HFFc6 (cell line): ENCODE data around the gene KIAA1586. TPM values are rescaled to one million over a fixed set of nuclear protein-coding genes. Genes with fewer than 3 reads are reported as not detected.
A peak's percentile ranks its signal among the peaks of the same experiment; 100 is the strongest.
"Not testable (repeated sequence)": the region's sequence is repeated elsewhere in the genome, so short reads cannot be mapped to it uniquely, and the experiment has no call there.

ENCODE experiments used
- DNase-seq: peaks from one replicate; pipeline ENCODE4 v3.0.0-alpha.2; 2018
- H3K27ac Mint-ChIP-seq: 2 replicates; pipeline ENCODE4 v1.8.0; 2020; ENCODE audit warnings: mild to moderate bottlenecking, mixed read lengths
- H3K27me3 Mint-ChIP-seq: 2 replicates; pipeline ENCODE4 v1.8.0; 2021; ENCODE audit warnings: mild to moderate bottlenecking, moderate library complexity, mixed read lengths; ENCODE audit not compliant: insufficient read depth
- H3K36me3 Mint-ChIP-seq: 2 replicates; pipeline ENCODE4 v1.8.0; 2021; ENCODE audit warnings: low read depth, mixed read lengths
- H3K4me1 Mint-ChIP-seq: 2 replicates; pipeline ENCODE4 v1.8.0; 2020; ENCODE audit warnings: low read depth, mixed read lengths
- H3K4me3 Mint-ChIP-seq: 2 replicates; pipeline ENCODE4 v1.8.0; 2020; ENCODE audit warnings: mild to moderate bottlenecking, moderate library complexity, mixed read lengths
- H3K9me3 Mint-ChIP-seq: 2 replicates; pipeline ENCODE4 v1.8.0; 2020; ENCODE audit warnings: mild to moderate bottlenecking, mixed read lengths
- total RNA-seq, 6 experiments: library from RNA; stranded (reverse); fragmentation: NEBNext Ultra II Directional; extraction: Animal tissue kit (Norgen Biotek cat#: 25700); gene quantifications; 2 replicates in 1 of 6; 3 replicates in 5 of 6; pipeline ENCODE4 v1.2.3, GENCODE V29; 2021
- TF ChIP-seq, protein P1 (sequence below): fragments of 200-600 bp; sonication (generic); IDR thresholded peaks from 2 replicates; pipeline ENCODE4 v1.5.0; 2021; ENCODE audit warnings: antibody characterized with exemption, mild to moderate bottlenecking

Gene KIAA1586
- total RNA-seq, 6 experiments from 2014 or later = 14.1 to 18.6 (median 16.4) TPM

DNA sequence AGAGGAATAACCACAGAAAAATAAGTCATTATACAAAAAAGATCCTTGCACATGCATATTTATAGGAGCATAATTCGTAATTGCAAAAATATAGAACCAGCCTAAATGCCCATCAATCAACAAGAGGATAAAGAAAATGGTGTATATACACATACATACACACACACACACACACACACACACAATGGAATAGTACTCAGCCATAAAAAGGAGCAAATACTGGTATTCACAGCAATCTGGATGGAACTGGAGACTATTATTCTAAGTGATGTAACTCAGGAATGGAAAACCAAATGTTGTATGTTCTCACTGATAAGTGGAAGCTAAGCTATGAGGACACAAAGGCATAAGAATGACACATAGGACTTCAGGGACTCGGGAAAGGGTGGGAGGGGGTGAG, 1.9 kb upstream of the KIAA1586 start:
- H3K27me3 Mint-ChIP-seq = peaks cover 20% of the 10 kb centered on the region
- TF ChIP-seq, protein P1, sequence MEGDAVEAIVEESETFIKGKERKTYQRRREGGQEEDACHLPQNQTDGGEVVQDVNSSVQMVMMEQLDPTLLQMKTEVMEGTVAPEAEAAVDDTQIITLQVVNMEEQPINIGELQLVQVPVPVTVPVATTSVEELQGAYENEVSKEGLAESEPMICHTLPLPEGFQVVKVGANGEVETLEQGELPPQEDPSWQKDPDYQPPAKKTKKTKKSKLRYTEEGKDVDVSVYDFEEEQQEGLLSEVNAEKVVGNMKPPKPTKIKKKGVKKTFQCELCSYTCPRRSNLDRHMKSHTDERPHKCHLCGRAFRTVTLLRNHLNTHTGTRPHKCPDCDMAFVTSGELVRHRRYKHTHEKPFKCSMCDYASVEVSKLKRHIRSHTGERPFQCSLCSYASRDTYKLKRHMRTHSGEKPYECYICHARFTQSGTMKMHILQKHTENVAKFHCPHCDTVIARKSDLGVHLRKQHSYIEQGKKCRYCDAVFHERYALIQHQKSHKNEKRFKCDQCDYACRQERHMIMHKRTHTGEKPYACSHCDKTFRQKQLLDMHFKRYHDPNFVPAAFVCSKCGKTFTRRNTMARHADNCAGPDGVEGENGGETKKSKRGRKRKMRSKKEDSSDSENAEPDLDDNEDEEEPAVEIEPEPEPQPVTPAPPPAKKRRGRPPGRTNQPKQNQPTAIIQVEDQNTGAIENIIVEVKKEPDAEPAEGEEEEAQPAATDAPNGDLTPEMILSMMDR = no peak
- peaks cover 18% of the 10 kb centered on the region for H3K36me3 Mint-ChIP-seq
- H3K27ac Mint-ChIP-seq = no peak overlapping the region
- no peak for DNase-seq
- H3K4me1 Mint-ChIP-seq = peaks cover 28% of the 10 kb centered on the region
- H3K4me3 Mint-ChIP-seq = no peak overlapping the region
- H3K9me3 Mint-ChIP-seq = no peaks in the 10 kb centered on the region

DNA sequence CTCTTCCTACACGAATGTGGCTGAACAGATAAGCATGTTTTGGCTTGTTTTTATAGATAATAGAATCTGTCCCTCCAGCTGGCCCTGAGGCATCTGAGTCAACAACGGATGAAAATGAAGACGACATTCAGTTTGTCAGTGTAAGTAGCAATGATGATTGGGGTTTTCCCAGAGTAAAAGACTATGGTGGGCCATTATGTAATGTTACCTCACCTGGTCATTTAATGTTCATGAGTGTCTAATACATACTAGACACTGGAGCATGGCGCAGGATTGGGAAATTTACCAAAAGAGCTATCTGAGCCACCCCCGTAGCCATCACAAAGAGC, 728 bp downstream of the KIAA1586 start:
- H3K4me3 Mint-ChIP-seq, H3K9me3 Mint-ChIP-seq, DNase-seq, H3K27ac Mint-ChIP-seq: not testable (repeated sequence)
- Mint-ChIP-seq H3K36me3 (peaks cover 29% of the 10 kb centered on the region), H3K27me3 (peaks cover 14% of the 10 kb centered on the region), H3K4me1 (peaks cover 35% of the 10 kb centered on the region)

DNA sequence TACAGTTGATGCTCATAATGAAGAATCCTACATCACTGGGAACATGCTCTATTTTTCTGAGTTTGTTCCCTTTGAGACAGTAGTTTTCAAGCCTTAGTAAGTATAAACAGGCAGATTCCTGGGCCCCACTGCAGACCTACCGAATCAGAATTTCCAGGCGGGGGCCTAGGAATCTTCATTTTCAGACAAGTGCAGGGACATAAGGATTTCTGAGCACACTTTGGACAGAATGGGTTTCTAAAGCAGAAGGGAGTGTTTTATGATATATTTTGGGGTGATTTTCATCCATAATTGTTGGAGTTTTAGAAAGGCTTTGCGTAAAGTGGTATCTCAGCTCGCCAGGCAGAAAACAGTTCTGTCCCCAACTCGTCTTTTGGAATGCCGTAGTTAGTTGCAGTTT, 1.4 kb downstream of the KIAA1586 start:
- H3K4me1 Mint-ChIP-seq = peaks cover 35% of the 10 kb centered on the region
- peak overlapping the region; percentile 86 for H3K4me3 Mint-ChIP-seq
- peaks cover 14% of the 10 kb centered on the region for H3K27me3 Mint-ChIP-seq
- peak overlapping the region; percentile 50 for H3K27ac Mint-ChIP-seq
- H3K9me3 Mint-ChIP-seq, DNase-seq: not testable (repeated sequence)
- H3K36me3 Mint-ChIP-seq = peaks cover 31% of the 10 kb centered on the region

DNA sequence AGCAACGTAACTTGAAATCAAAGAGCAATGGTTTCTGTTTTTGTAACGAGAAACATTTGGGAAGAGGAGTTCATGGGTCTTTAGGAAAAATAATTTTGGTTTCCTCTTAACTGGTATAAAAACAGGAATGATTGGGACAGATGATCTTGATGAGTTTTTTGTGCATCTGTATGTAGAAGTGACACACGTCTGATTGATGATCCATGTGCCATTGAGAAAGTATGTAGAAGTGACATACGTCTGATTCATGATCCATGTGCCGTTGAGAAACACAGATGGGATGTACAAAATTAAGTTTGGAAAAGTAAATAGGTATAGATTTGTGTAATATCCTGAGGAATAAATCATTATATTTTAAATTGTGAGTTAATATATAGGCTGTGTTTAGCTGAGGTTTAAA, 2.1 kb downstream of the KIAA1586 start:
- peak overlapping the region; percentile 86 for H3K4me3 Mint-ChIP-seq
- H3K27ac Mint-ChIP-seq = peak overlapping the region; percentile 50
- TF ChIP-seq, protein P1 = no peak
- H3K36me3 Mint-ChIP-seq = peaks cover 37% of the 10 kb centered on the region
- H3K9me3 Mint-ChIP-seq = no peaks in the 10 kb centered on the region
- H3K4me1 Mint-ChIP-seq = peaks cover 35% of the 10 kb centered on the region
- H3K27me3 Mint-ChIP-seq = peaks cover 12% of the 10 kb centered on the region
- DNase-seq = no peak

DNA sequence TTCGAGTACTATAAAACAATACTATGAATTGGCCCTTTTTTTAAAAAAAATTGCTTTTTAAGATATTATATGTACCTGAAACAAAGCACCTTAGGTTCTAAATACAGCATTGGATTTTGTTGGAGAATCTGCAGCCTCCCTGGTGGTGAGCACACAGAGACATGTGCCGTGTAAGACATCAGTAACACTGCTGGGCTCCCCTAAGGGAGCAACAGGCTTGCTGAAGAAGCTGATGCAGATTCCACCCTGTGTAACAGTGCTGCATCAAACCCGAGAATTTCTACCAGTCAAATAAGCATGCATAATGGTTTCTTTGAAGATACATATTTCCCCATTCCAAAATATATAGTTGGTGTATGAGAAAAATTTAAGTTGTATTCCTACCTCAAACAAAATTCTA, 17.4 kb downstream of the KIAA1586 start:
- Mint-ChIP-seq H3K4me1 (peaks cover 22% of the 10 kb centered on the region), H3K36me3 (peaks cover 22% of the 10 kb centered on the region), H3K27me3 (no peaks in the 10 kb centered on the region), H3K27ac (no peak overlapping the region), H3K9me3 (no peaks in the 10 kb centered on the region), H3K4me3 (no peak overlapping the region)
- TF ChIP-seq, protein P1 = no peak
- no peak for DNase-seq

DNA sequence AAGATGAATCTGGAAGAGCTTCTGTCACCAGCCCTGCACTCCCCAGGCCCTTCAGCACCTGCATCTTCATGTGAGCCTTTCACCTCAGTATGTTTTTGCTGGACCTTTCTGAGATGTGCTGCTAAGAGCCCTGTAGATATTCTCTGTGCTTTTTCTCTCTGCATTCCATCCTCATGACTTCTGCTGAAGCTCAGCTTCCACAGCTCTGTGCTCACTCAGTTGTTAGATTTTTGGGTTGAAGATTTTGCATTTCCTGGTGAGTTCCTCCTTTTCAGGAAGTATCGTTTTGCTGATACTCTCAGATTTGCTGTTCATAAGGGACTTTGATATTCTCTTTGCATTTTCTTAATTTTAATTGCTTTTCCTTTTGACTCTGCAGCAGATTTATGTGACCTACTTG, 18.3 kb downstream of the KIAA1586 start:
- Mint-ChIP-seq H3K27ac (peak overlapping the region; percentile 70), H3K27me3 (no peaks in the 10 kb centered on the region), H3K4me3 (no peak overlapping the region), H3K9me3 (no peaks in the 10 kb centered on the region), H3K4me1 (peaks cover 22% of the 10 kb centered on the region), H3K36me3 (peaks cover 19% of the 10 kb centered on the region)
- peak; percentile 28 for DNase-seq
- TF ChIP-seq, protein P1 = no peak

DNA sequence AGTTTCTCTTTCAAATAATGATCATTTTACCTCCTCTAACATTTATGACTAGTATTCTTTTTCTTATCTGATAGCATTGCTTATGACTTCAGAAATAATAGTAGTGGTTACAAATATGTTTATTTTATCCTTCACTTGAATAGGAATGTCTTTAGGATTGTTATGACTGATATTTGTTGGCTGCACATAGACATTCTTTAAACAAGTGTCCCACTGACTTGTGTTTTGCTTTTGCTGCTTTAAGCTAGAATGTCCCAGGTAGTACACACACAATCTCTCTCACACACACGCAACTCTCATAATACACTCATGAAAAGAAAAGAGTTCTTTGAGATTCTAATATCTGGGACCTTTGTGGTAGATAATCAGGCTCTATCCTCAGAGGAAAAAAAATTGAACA, 21.6 kb downstream of the KIAA1586 start:
- H3K4me3 Mint-ChIP-seq = no peak overlapping the region
- H3K4me1 Mint-ChIP-seq = peaks cover 22% of the 10 kb centered on the region
- no peak overlapping the region for H3K27ac Mint-ChIP-seq
- no peaks in the 10 kb centered on the region for H3K27me3 Mint-ChIP-seq
- TF ChIP-seq, protein P1 = no peak
- DNase-seq = no peak
- H3K9me3 Mint-ChIP-seq = no peaks in the 10 kb centered on the region
- peaks cover 4% of the 10 kb centered on the region for H3K36me3 Mint-ChIP-seq
